Astrocyte (in vitro differentiated cells and primary cell): ENCODE results near the gene KPNA3. TPM values are rescaled to one million over a fixed set of nuclear protein-coding genes. Genes with fewer than 3 reads are reported as not detected.

ENCODE experiments used
- DNase-seq: peaks from one replicate; pipeline ENCODE4 v3.0.0-alpha.2; 2010; ENCODE audit warnings: low read depth
- FAIRE-seq: peaks from 2 replicates; lab custom pipeline; 2011; peaks lifted over from hg19 to GRCh38; lab: Jason Lieb, UNC
- H2AFZ ChIP-seq: 2 replicates; pipeline ENCODE4 v1.6.0; 2012; ENCODE audit warnings: low read depth, low read length, inconsistent platforms
- H3K27ac ChIP-seq: 2 replicates; pipeline ENCODE4 v1.5.1; 2011; ENCODE audit warnings: low read depth, low read length, inconsistent platforms
- H3K27me3 ChIP-seq: 2 replicates; pipeline ENCODE4 v1.6.0; 2011; ENCODE audit warnings: low read length, inconsistent platforms; ENCODE audit not compliant: insufficient read depth
- H3K36me3 ChIP-seq: 2 replicates; pipeline ENCODE4 v1.5.1; 2011; ENCODE audit warnings: low read length, inconsistent platforms; ENCODE audit not compliant: insufficient read depth
- H3K4me1 ChIP-seq: 2 replicates; pipeline ENCODE4 v1.5.1; 2011; ENCODE audit warnings: low read length, inconsistent platforms; ENCODE audit not compliant: insufficient read depth
- H3K4me2 ChIP-seq: 2 replicates; pipeline ENCODE4 v1.6.0; 2012; ENCODE audit warnings: low read length, inconsistent platforms
- H3K4me3 ChIP-seq: 2 replicates; pipeline ENCODE4 v1.5.1; 2011; ENCODE audit warnings: low read depth, mild to moderate bottlenecking, low read length, inconsistent platforms; ENCODE audit not compliant: insufficient read depth
- H3K79me2 ChIP-seq: 2 replicates; pipeline ENCODE4 v1.6.0; 2012; ENCODE audit warnings: mild to moderate bottlenecking, low read length, inconsistent platforms; ENCODE audit not compliant: insufficient read depth
- H3K9ac ChIP-seq: 2 replicates; pipeline ENCODE4 v1.6.0; 2012; ENCODE audit warnings: mild to moderate bottlenecking, low read length, inconsistent platforms
- H3K9me3 ChIP-seq: 2 replicates; pipeline ENCODE4 v1.5.1; 2012; ENCODE audit warnings: low read depth, mild to moderate bottlenecking, low read length, inconsistent platforms; ENCODE audit not compliant: insufficient read depth
- H4K20me1 ChIP-seq: 2 replicates; pipeline ENCODE4 v1.6.0; 2012; ENCODE audit warnings: low read length, inconsistent platforms; ENCODE audit not compliant: insufficient read depth
- H3K27ac Mint-ChIP-seq: one replicate; pipeline ENCODE4 v1.8.0; 2021; ENCODE audit warnings: mild to moderate bottlenecking, mixed read lengths; ENCODE audit not compliant: unreplicated experiment
- H3K27me3 Mint-ChIP-seq: one replicate; pipeline ENCODE4 v1.8.0; 2021; ENCODE audit warnings: low read depth, mixed read lengths; ENCODE audit not compliant: unreplicated experiment
- H3K36me3 Mint-ChIP-seq: one replicate; pipeline ENCODE4 v1.8.0; 2021; ENCODE audit warnings: low read depth, mixed read lengths; ENCODE audit not compliant: unreplicated experiment
- H3K4me1 Mint-ChIP-seq: one replicate; pipeline ENCODE4 v1.8.0; 2021; ENCODE audit warnings: low read depth, mixed read lengths; ENCODE audit not compliant: unreplicated experiment
- H3K4me3 Mint-ChIP-seq: one replicate; pipeline ENCODE4 v1.8.0; 2021; ENCODE audit warnings: mild to moderate bottlenecking, moderate library complexity, mixed read lengths; ENCODE audit not compliant: unreplicated experiment
- H3K9me3 Mint-ChIP-seq: one replicate; pipeline ENCODE4 v1.8.0; 2021; ENCODE audit warnings: mild to moderate bottlenecking, mixed read lengths; ENCODE audit not compliant: unreplicated experiment
- EZH2 ChIP-seq: IDR thresholded peaks from 2 replicates; pipeline ENCODE4 v1.6.1; 2012; ENCODE audit warnings: mild to moderate bottlenecking, low read length, inconsistent platforms; ENCODE audit not compliant: insufficient read depth
- total RNA-seq: library from RNA; stranded (reverse); gene quantifications from 2 replicates; pipeline ENCODE4 v1.2.1, GENCODE V29; 2021
- TF ChIP-seq, protein P1 (sequence below): IDR thresholded peaks from 2 replicates; pipeline ENCODE4 v1.5.1; 2011; ENCODE audit warnings: low read depth, mild to moderate bottlenecking, inconsistent platforms, low read length, moderate library complexity; ENCODE audit not compliant: insufficient read depth

The KPNA3 gene
- total RNA-seq, 1 donor from 2014 or later: 62.0 TPM

DNA sequence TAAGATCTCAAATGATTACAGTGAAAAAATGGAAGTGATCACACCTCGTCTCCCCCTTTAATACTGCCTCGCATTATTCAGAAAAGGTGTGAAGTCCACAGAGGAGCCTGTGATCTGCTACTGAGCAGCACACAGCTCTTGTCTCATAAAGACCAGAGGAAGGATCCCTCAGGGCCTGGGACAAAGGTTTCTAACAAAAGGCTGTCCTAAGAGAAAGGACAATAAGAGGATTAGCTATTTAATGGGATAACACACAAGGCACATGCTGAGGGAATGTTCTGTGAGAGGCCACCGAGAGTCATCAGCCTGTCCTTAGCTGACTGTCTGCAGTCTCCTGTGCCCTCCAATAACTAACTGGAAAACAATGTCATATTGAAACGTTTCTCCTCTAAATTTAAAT, 127.9 kb downstream of the KPNA3 start:
- Histone ChIP-seq H3K4me1 (no peaks in the 10 kb centered on the region), H3K36me3 (peaks cover 13% of the 10 kb centered on the region), H3K27ac (no peak overlapping the region), H4K20me1 (no peaks in the 10 kb centered on the region), H3K9ac (no peak overlapping the region), H3K79me2 (no peaks in the 10 kb centered on the region), H2AFZ (no peak overlapping the region), H3K9me3 (no peaks in the 10 kb centered on the region), H3K27me3 (no peaks in the 10 kb centered on the region), H3K4me2 (no peak overlapping the region), H3K4me3 (no peak overlapping the region)
- FAIRE-seq (no peak), DNase-seq (no peak)
- Mint-ChIP-seq H3K27me3 (no peaks in the 10 kb centered on the region), H3K27ac (no peak overlapping the region), H3K9me3 (no peaks in the 10 kb centered on the region), H3K36me3 (peaks cover 23% of the 10 kb centered on the region), H3K4me3 (no peak overlapping the region), H3K4me1 (no peaks in the 10 kb centered on the region)
- no peak for TF ChIP-seq EZH2
- TF ChIP-seq, protein P1, sequence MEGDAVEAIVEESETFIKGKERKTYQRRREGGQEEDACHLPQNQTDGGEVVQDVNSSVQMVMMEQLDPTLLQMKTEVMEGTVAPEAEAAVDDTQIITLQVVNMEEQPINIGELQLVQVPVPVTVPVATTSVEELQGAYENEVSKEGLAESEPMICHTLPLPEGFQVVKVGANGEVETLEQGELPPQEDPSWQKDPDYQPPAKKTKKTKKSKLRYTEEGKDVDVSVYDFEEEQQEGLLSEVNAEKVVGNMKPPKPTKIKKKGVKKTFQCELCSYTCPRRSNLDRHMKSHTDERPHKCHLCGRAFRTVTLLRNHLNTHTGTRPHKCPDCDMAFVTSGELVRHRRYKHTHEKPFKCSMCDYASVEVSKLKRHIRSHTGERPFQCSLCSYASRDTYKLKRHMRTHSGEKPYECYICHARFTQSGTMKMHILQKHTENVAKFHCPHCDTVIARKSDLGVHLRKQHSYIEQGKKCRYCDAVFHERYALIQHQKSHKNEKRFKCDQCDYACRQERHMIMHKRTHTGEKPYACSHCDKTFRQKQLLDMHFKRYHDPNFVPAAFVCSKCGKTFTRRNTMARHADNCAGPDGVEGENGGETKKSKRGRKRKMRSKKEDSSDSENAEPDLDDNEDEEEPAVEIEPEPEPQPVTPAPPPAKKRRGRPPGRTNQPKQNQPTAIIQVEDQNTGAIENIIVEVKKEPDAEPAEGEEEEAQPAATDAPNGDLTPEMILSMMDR: no peak

GRCh38 chr13:49657241-49657641, 135.2 kb downstream of the KPNA3 start:
- H3K27me3 ChIP-seq: no peaks in the 10 kb centered on the region
- no peaks in the 10 kb centered on the region for H3K79me2 ChIP-seq
- no peak overlapping the region for H3K27ac Mint-ChIP-seq
- no peaks in the 10 kb centered on the region for H3K27me3 Mint-ChIP-seq
- TF ChIP-seq, protein P1: no peak
- TF ChIP-seq EZH2: no peak
- no peak overlapping the region for H2AFZ ChIP-seq
- H4K20me1 ChIP-seq: no peaks in the 10 kb centered on the region
- no peak overlapping the region for H3K4me3 Mint-ChIP-seq
- H3K27ac ChIP-seq: no peak overlapping the region
- H3K4me2 ChIP-seq: no peak overlapping the region
- H3K4me3 ChIP-seq: no peak overlapping the region
- H3K9ac ChIP-seq: no peak overlapping the region
- no peaks in the 10 kb centered on the region for H3K9me3 ChIP-seq
- peaks cover 12% of the 10 kb centered on the region for H3K36me3 Mint-ChIP-seq
- FAIRE-seq: no peak
- H3K4me1 ChIP-seq: no peaks in the 10 kb centered on the region
- DNase-seq: no peak
- peaks cover 5% of the 10 kb centered on the region for H3K36me3 ChIP-seq
- no peaks in the 10 kb centered on the region for H3K4me1 Mint-ChIP-seq
- no peaks in the 10 kb centered on the region for H3K9me3 Mint-ChIP-seq

- no peak overlapping the region for H3K4me3 Mint-ChIP-seq
- peaks cover 12% of the 10 kb centered on the region for H3K36me3 Mint-ChIP-seq
- DNase-seq (no peak), FAIRE-seq (no peak)
- Histone ChIP-seq H3K4me1 (no peaks in the 10 kb centered on the region), H3K27ac (no peak overlapping the region), H3K4me3 (no peak overlapping the region), H3K9ac (no peak overlapping the region), H3K4me2 (no peak overlapping the region), H3K36me3 (no peaks in the 10 kb centered on the region), H3K9me3 (no peaks in the 10 kb centered on the region), H3K79me2 (no peaks in the 10 kb centered on the region), H4K20me1 (no peaks in the 10 kb centered on the region), H3K27me3 (no peaks in the 10 kb centered on the region), H2AFZ (no peak overlapping the region)
- no peaks in the 10 kb centered on the region for H3K4me1 Mint-ChIP-seq
- H3K27me3 Mint-ChIP-seq: no peaks in the 10 kb centered on the region
- no peak overlapping the region for H3K27ac Mint-ChIP-seq
- H3K9me3 Mint-ChIP-seq: no peaks in the 10 kb centered on the region
- no peak for TF ChIP-seq EZH2
- TF ChIP-seq, protein P1: no peak
Observed at GRCh38 chr13:49655906-49656305, 136.6 kb downstream of the KPNA3 start.
